Large intestine (tissue), 3 donors: ENCODE measurements around the gene GLB1L2. TPM values are rescaled to one million over a fixed set of nuclear protein-coding genes. Genes with fewer than 3 reads are reported as not detected.

Source experiments
- DNase-seq, 2 donors: peaks; one replicate each; pipeline versions ENCODE4 v3.0.0 to v3.0.0-alpha.2; 2013
- H3K27ac ChIP-seq: one replicate; pipeline ENCODE4 v1.5.1; 2013; ENCODE audit warnings: low read length
- H3K27me3 ChIP-seq: 2 replicates; pipeline ENCODE4 v1.6.1; 2013; ENCODE audit warnings: low read length; ENCODE audit not compliant: control insufficient read depth, insufficient read depth
- H3K36me3 ChIP-seq: 2 replicates; pipeline ENCODE4 v1.6.1; 2013; ENCODE audit warnings: low read length; ENCODE audit not compliant: control insufficient read depth, insufficient read depth
- H3K4me1 ChIP-seq: one replicate; pipeline ENCODE4 v1.6.1; 2013; ENCODE audit warnings: low read length; ENCODE audit not compliant: control insufficient read depth, insufficient read depth
- H3K4me3 ChIP-seq: one replicate; pipeline ENCODE4 v1.5.1; 2013; ENCODE audit warnings: low read length
- H3K9me3 ChIP-seq: one replicate; pipeline ENCODE4 v1.6.1; 2013; ENCODE audit warnings: mild to moderate bottlenecking, low read depth, low read length, moderate library complexity; ENCODE audit not compliant: control insufficient read depth
- WGBS: methylation state at CpG from one replicate; pipeline ENCODE4 v1.1.5; 2013; ENCODE audit warnings: low lambda C conversion rate; ENCODE audit not compliant: insufficient coverage; 5-methylcytosine and 5-hydroxymethylcytosine counted together
- polyA plus RNA-seq: library from polyadenylated mRNA; unstranded; fragments of 120-200 nt; gene quantifications from one replicate; pipeline ENCODE4 v1.2.1, GENCODE V29; 2013

The GLB1L2 gene
- polyA plus RNA-seq, 1 donor = 6.7 TPM

DNA sequence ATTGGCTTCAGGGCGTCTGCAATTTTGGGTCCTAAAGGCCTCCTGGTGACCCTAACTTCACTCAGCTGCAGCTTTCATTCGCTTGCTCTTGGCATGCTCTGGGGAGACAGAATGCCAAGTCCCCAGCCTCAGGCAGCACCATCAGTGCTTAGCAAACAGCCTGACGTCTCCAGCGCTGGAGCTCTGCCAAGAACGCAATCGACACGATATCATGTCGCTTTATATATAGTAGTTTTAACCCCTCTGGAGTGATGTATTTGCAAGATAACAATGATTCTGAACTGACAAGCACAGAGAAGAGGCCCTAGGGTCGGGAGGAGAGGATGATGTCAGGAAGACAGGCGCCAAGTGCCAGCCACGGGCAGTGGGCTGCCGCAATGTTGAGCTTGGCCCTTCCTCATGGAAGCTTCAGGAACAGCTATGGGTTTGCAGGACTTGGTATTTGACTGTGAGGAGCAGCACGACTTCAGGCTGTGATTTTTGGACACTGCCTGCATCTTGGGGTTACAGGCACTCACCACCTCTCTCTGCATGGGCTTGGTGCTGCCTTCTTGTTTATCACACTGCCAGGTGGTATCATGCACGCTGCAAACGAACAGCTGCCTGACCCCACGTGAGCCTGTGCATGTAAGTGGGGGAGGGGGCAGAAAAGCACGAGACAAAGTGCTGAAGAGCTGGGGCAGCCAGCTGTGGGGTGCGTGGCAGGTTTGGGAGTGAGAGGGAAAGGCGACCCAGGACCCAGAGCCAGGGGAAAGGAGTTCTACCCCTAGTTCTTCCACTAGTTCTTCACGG is 54.2 kb downstream of the GLB1L2 start:
- no peak overlapping the region for H3K4me3 ChIP-seq
- H3K4me1 ChIP-seq = no peaks in the 10 kb centered on the region
- H3K9me3 ChIP-seq = no peaks in the 10 kb centered on the region
- no peaks in the 10 kb centered on the region for H3K36me3 ChIP-seq
- DNase-seq = no peak
- WGBS = 100% methylated on average over 1 of the region's 20 CpGs
- no peaks in the 10 kb centered on the region for H3K27me3 ChIP-seq
- H3K27ac ChIP-seq = no peak overlapping the region

GRCh38 chr11:134386945-134387344 is 55.2 kb downstream of the GLB1L2 start:
- DNase-seq = no peak
- Histone ChIP-seq H3K36me3 (no peaks in the 10 kb centered on the region), H3K9me3 (no peaks in the 10 kb centered on the region), H3K27ac (no peak overlapping the region), H3K27me3 (no peaks in the 10 kb centered on the region), H3K4me3 (no peak overlapping the region), H3K4me1 (no peaks in the 10 kb centered on the region)
- no CpG with 5 or more reads among the region's 6 CpGs for WGBS

DNA sequence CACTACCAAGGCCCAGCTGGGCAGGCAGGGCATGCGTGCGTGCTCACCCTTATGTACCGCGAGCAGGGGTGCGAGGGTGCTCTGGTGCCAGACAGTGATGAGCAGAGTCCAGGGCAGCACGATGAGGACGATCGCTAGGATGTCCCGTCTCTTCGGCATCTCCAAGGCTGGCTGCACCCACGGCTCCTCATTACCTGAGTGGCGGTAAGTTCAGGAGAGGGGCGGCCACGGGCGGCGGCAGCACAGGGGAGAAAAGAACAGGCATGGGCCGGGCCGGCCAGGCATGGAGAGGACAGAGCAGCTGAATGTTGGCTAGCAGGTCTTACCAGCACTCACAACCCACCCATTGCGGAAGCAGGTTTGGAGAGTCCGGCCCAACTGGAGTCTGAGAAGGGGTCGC is 55.7 kb downstream of the GLB1L2 start:
- no CpG with 5 or more reads among the region's 21 CpGs for WGBS
- Histone ChIP-seq H3K4me1 (no peaks in the 10 kb centered on the region), H3K27ac (no peak overlapping the region), H3K36me3 (no peaks in the 10 kb centered on the region), H3K4me3 (no peak overlapping the region), H3K27me3 (no peaks in the 10 kb centered on the region), H3K9me3 (no peaks in the 10 kb centered on the region)
- DNase-seq = no peak

- Histone ChIP-seq H3K4me3 (no peak overlapping the region), H3K36me3 (no peaks in the 10 kb centered on the region), H3K4me1 (no peaks in the 10 kb centered on the region), H3K27ac (no peak overlapping the region), H3K9me3 (no peaks in the 10 kb centered on the region), H3K27me3 (peaks cover 3% of the 10 kb centered on the region)
- no peak for DNase-seq
- 80% methylated on average over 1 of the region's 4 CpGs for WGBS
Measured at GRCh38 chr11:134388590-134388989, 56.8 kb downstream of the GLB1L2 start.

- Histone ChIP-seq H3K36me3 (no peaks in the 10 kb centered on the region), H3K9me3 (no peaks in the 10 kb centered on the region), H3K4me3 (no peak overlapping the region), H3K27ac (no peak overlapping the region), H3K4me1 (no peaks in the 10 kb centered on the region), H3K27me3 (peaks cover 3% of the 10 kb centered on the region)
- no peak for DNase-seq
- 90% methylated on average over 3 of the region's 25 CpGs for WGBS
Measured at GRCh38 chr11:134389464-134390180, 57.8 kb downstream of the GLB1L2 start.

GRCh38 chr11:134390706-134391569 is 59.1 kb downstream of the GLB1L2 start:
- H3K4me1 ChIP-seq = no peaks in the 10 kb centered on the region
- no peak overlapping the region for H3K27ac ChIP-seq
- H3K9me3 ChIP-seq = no peaks in the 10 kb centered on the region
- H3K36me3 ChIP-seq = no peaks in the 10 kb centered on the region
- H3K4me3 ChIP-seq = no peak overlapping the region
- no peak for DNase-seq
- WGBS = no CpG with 5 or more reads among the region's 15 CpGs
- H3K27me3 ChIP-seq = peaks cover 3% of the 10 kb centered on the region

- H3K27me3 ChIP-seq = peaks cover 3% of the 10 kb centered on the region
- no peak for DNase-seq
Measured at GRCh38 chr11:134391656-134392055, 59.9 kb downstream of the GLB1L2 start.

GRCh38 chr11:134392953-134393615 is 61.3 kb downstream of the GLB1L2 start:
- Histone ChIP-seq H3K4me3 (no peak overlapping the region), H3K36me3 (no peaks in the 10 kb centered on the region), H3K27ac (no peak overlapping the region), H3K27me3 (peaks cover 3% of the 10 kb centered on the region), H3K9me3 (no peaks in the 10 kb centered on the region), H3K4me1 (no peaks in the 10 kb centered on the region)
- DNase-seq = no peak
- no CpG with 5 or more reads among the region's 21 CpGs for WGBS

More at GRCh38 chr11:134391656-134392055, 59.9 kb downstream of the GLB1L2 start:
- no peaks in the 10 kb centered on the region for H3K36me3 ChIP-seq
- no peak overlapping the region for H3K4me3 ChIP-seq
- H3K27ac ChIP-seq = no peak overlapping the region
- no peaks in the 10 kb centered on the region for H3K9me3 ChIP-seq
- no CpG with 5 or more reads among the region's 13 CpGs for WGBS
- no peaks in the 10 kb centered on the region for H3K4me1 ChIP-seq

DNA sequence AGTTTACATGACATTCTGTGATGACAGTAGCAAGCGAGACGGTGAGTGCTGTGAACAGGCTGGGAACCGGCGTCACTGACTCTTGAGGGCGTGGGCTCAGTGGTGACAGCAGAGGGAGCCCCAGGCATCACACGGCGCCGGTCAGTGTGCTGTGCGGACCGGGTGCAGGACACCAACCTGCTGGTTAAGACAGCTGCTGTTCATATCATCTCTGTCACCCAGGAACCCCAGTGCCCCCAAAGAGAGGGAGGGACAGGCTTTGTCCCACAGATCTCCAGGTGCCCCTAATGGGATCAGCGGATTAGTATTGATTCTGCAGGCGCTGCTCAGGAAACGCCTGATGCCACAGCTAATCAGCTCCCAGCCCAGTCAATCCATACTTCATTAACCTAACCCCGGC is 61.9 kb downstream of the GLB1L2 start:
- H3K4me3 ChIP-seq = no peak overlapping the region
- no peak overlapping the region for H3K27ac ChIP-seq
- no peaks in the 10 kb centered on the region for H3K9me3 ChIP-seq
- peaks cover 3% of the 10 kb centered on the region for H3K27me3 ChIP-seq
- H3K36me3 ChIP-seq = no peaks in the 10 kb centered on the region
- WGBS = no CpG with 5 or more reads among the region's 14 CpGs
- DNase-seq = peak; percentile 7 to 18
- H3K4me1 ChIP-seq = no peaks in the 10 kb centered on the region

DNA sequence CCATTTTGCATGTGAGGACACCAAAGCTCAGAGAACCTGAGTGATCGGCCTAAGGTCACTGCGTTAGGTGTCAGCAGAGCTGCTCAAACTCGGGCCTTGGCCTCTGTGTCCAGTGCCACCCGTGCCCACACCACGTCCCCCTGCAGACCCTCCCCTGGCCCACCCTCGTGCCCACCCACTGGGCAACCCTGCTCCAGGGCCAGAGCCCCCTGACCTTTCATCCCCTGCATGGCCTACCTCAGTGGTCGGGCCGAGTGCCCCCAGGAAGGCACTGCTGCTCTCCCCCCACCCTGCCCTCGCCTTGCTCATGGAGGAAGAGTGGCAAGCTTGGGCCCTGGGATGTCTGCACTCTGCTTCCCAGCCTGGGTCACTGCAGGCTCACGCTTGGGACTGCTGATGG is 62.5 kb downstream of the GLB1L2 start:
- H3K27me3 ChIP-seq = peaks cover 3% of the 10 kb centered on the region
- WGBS = no CpG with 5 or more reads among the region's 10 CpGs
- no peaks in the 10 kb centered on the region for H3K36me3 ChIP-seq
- no peaks in the 10 kb centered on the region for H3K4me1 ChIP-seq
- no peak overlapping the region for H3K4me3 ChIP-seq
- no peaks in the 10 kb centered on the region for H3K9me3 ChIP-seq
- H3K27ac ChIP-seq = no peak overlapping the region
- no peak for DNase-seq
